HepG2 (cell line): ENCODE measurements around the gene LHX3. TPM values are rescaled to one million over a fixed set of nuclear protein-coding genes. Genes with fewer than 3 reads are reported as not detected.
A peak's percentile ranks its signal among the peaks of the same experiment; 100 is the strongest.

Experiments
- ATAC-seq: fragments of 200-7000 bp; cut with Tn5 transposase; 3 replicates; pipeline ENCODE4 v1.9.1; 2020; ENCODE audit warnings: mild to moderate bottlenecking, moderate library complexity
- BruUV-seq: library from RNA; stranded (reverse); fragments of 400-500 nt; replicated peaks from 2 replicates; lab custom pipeline; 2021; lab: Mats Ljungman, UMichigan
- CTCF ChIA-PET: fragments of 300-600 bp; formaldehyde crosslinking; extraction: SDS; loops from one replicate; lab custom pipeline; 2021; ENCODE audit warnings: low total read pairs, inconsistent platforms, low intra/inter-chr PET ratio; lab: Yijun Ruan, JAX
- POLR2A ChIA-PET: fragments of 350-600 bp; sonication (Branson Sonifier 250); formaldehyde crosslinking; loops from one replicate; lab custom pipeline; 2020; ENCODE audit warnings: antibody characterized with exemption, inconsistent platforms; lab: Yijun Ruan, JAX
- DNase-seq: peaks from one replicate; pipeline ENCODE4 v3.0.0-alpha.2; 2015; ENCODE audit warnings: low spot score
- FAIRE-seq: peaks from 3 replicates; lab custom pipeline; 2011; peaks lifted over from hg19 to GRCh38; lab: Jason Lieb, UNC
- H2AFZ ChIP-seq: one replicate; pipeline ENCODE4 v1.6.1; 2011; ENCODE audit warnings: low read length, inconsistent platforms
- H3K27ac ChIP-seq: fragments of 300-600 bp; 3 replicates; pipeline ENCODE4 v1.8.0; 2011; ENCODE audit warnings: mixed run types, mild to moderate bottlenecking, mixed read lengths, low read length, inconsistent platforms; ENCODE audit not compliant: insufficient read depth; ENCODE audit errors: extremely low read length
- H3K27me3 ChIP-seq, 2 experiments: fragments of 200-600 bp in 1 of 2; 2 replicates in 1 of 2; 3 replicates in 1 of 2; pipeline versions ENCODE4 v1.6.0 to v1.8.0; 2011; ENCODE audit warnings: low read length in 2 of 2, mild to moderate bottlenecking in 2 of 2, moderate library complexity in 2 of 2, inconsistent platforms in 1 of 2; ENCODE audit not compliant: insufficient read depth in 2 of 2, control insufficient read depth in 1 of 2
- H3K36me3 ChIP-seq, 2 experiments: fragments of 200-600 bp in 1 of 2; replicated peaks in 1 of 2; 2 replicates in 1 of 2; 3 replicates in 1 of 2; pipeline versions ENCODE4 v1.5.1 to v1.8.0; 2011; ENCODE audit warnings: low read length in 2 of 2, inconsistent platforms in 1 of 2; ENCODE audit not compliant: insufficient read depth in 2 of 2, control insufficient read depth in 1 of 2
- H3K4me1 ChIP-seq: 2 replicates; pipeline ENCODE4 v1.5.1; 2012; ENCODE audit warnings: low read length, inconsistent platforms; ENCODE audit not compliant: insufficient read depth
- H3K4me2 ChIP-seq: 2 replicates; pipeline ENCODE4 v1.6.0; 2011; ENCODE audit warnings: low read depth, low read length, inconsistent platforms
- H3K4me3 ChIP-seq, 3 experiments: fragments of 200-600 bp in 1 of 3; sonication (generic), shearing (Covaris generic) in 1 of 3; replicated peaks in 1 of 3; 2 replicates each; pipeline ENCODE4 v1.5.1; 2011 to 2016; ENCODE audit warnings: low read length in 3 of 3, inconsistent platforms in 2 of 3, low read depth in 2 of 3, mild to moderate bottlenecking in 2 of 3, control low read depth in 1 of 3, mixed read lengths in 1 of 3; ENCODE audit not compliant: insufficient read depth in 1 of 3
- H3K79me2 ChIP-seq: one replicate; pipeline ENCODE4 v1.6.1; 2011; ENCODE audit warnings: low read length, inconsistent platforms; ENCODE audit not compliant: insufficient read depth
- H3K9ac ChIP-seq: 2 replicates; pipeline ENCODE4 v1.6.0; 2011; ENCODE audit warnings: mild to moderate bottlenecking, low read depth, low read length, inconsistent platforms; ENCODE audit not compliant: insufficient read depth
- H3K9me3 ChIP-seq: 2 replicates; pipeline ENCODE4 v1.5.1; 2012; ENCODE audit warnings: mild to moderate bottlenecking, low read length
- H4K20me1 ChIP-seq: 2 replicates; pipeline ENCODE4 v1.6.0; 2011; ENCODE audit warnings: inconsistent platforms, mild to moderate bottlenecking, low read length, moderate library complexity; ENCODE audit not compliant: insufficient read depth
- ATF7 ChIP-seq, 2 experiments: fragments of 450-650 bp in 1 of 2; sonication (generic) in 1 of 2; formaldehyde crosslinking in 1 of 2; IDR thresholded peaks; 2 replicates each; pipeline versions ENCODE4 v1.4.0 to v1.6.1; 2016 to 2020; ENCODE audit warnings: antibody characterized with exemption in 1 of 2, mild to moderate bottlenecking in 1 of 2, missing genetic modification reagents in 1 of 2
- HCFC1 ChIP-seq: fragments of 150-350 bp; IDR thresholded peaks from 2 replicates; pipeline ENCODE4 v1.6.1; 2014; ENCODE audit warnings: low read depth, low read length
- HOXD1 ChIP-seq: sonication (generic); formaldehyde crosslinking; IDR thresholded peaks from 2 replicates; pipeline ENCODE4 v1.5.0; 2020; ENCODE audit warnings: missing genetic modification reagents
- MTF1 ChIP-seq: sonication (generic); formaldehyde crosslinking; IDR thresholded peaks from 2 replicates; pipeline ENCODE4 v1.5.0; 2020; ENCODE audit warnings: missing genetic modification reagents
- NONO ChIP-seq, 2 experiments: fragments of 450-650 bp in 1 of 2; sonication (generic) in 1 of 2; formaldehyde crosslinking in 1 of 2; IDR thresholded peaks in 1 of 2; conservative IDR thresholded peaks in 1 of 2; 2 replicates each; pipeline versions ENCODE4 v1.6.1 to v1.8.0; 2017 to 2022; ENCODE audit warnings: mild to moderate bottlenecking in 1 of 2, missing genetic modification reagents in 1 of 2, moderate library complexity in 1 of 2
- SIX1 ChIP-seq: sonication (generic); formaldehyde crosslinking; IDR thresholded peaks from 2 replicates; pipeline ENCODE4 v1.4.0; 2020; ENCODE audit warnings: missing genetic modification reagents, borderline replicate concordance
- XBP1 ChIP-seq: sonication (generic); formaldehyde crosslinking; IDR thresholded peaks from 2 replicates; pipeline ENCODE4 v1.5.0; 2020; ENCODE audit warnings: missing genetic modification reagents
- YEATS2 ChIP-seq: sonication (generic); formaldehyde crosslinking; IDR thresholded peaks from 2 replicates; pipeline ENCODE4 v1.4.0; 2020; ENCODE audit warnings: missing genetic modification reagents, borderline replicate concordance
- ZBTB3 ChIP-seq: sonication (generic); formaldehyde crosslinking; IDR thresholded peaks from 2 replicates; pipeline ENCODE4 v1.4.0; 2020; ENCODE audit warnings: low read depth, mild to moderate bottlenecking, moderate library complexity, missing genetic modification reagents, borderline replicate concordance
- ZNF143 ChIP-seq: sonication (generic); formaldehyde crosslinking; IDR thresholded peaks from 2 replicates; pipeline ENCODE4 v1.4.0; 2020; ENCODE audit warnings: missing genetic modification reagents
- ZNF615 ChIP-seq: sonication (generic); formaldehyde crosslinking; IDR thresholded peaks from 2 replicates; pipeline ENCODE4 v1.5.0; 2020; ENCODE audit warnings: mild to moderate bottlenecking, missing genetic modification reagents, borderline replicate concordance
- ZNF703 ChIP-seq: sonication (generic); formaldehyde crosslinking; IDR thresholded peaks from 2 replicates; pipeline ENCODE4 v1.5.1; 2020; ENCODE audit warnings: missing genetic modification reagents, mild to moderate bottlenecking, moderate library complexity, borderline replicate concordance
- ZNF777 ChIP-seq: sonication (generic); formaldehyde crosslinking; IDR thresholded peaks from 2 replicates; pipeline ENCODE4 v1.4.0; 2020; ENCODE audit warnings: missing genetic modification reagents
- WGBS: methylation state at CpG from one replicate; pipeline ENCODE4 v1.1.6; 2017; ENCODE audit warnings: low lambda C conversion rate; 5-methylcytosine and 5-hydroxymethylcytosine counted together
- in situ Hi-C: cut with HindIII; loops from 2 replicates; pipeline ENCODE4 v1.10.0; 2017; ENCODE audit warnings: low pct_unique_long_range_greater_than_20kb; ENCODE audit not compliant: extremely low pct_ligation_motif_present
- intact Hi-C: fragments of 100-400 bp; cut with micrococcal nuclease; formaldehyde crosslinking; loops from one replicate; pipeline ENCODE4 v1.10.0; 2022; ENCODE audit not compliant: unreplicated experiment
- polyA plus RNA-seq, 8 experiments: library from polyadenylated mRNA; depleted of rRNA in 3 of 8; stranded (reverse) in 7 of 8; unstranded in 1 of 8; fragments of >200 nt; fragmentation: Illumina TruSeq in 4 of 8; extraction: Trizol in 4 of 8; gene quantifications; 2 replicates each; pipeline versions ENCODE4 v1.2.1 to v1.2.3, GENCODE V29; 2011 to 2016; ENCODE audit warnings: low read depth in 4 of 8, missing spikeins in 1 of 8, mixed read lengths in 1 of 8; ENCODE audit not compliant: insufficient read depth in 1 of 8
- total RNA-seq, 5 experiments: library from RNA; depleted of rRNA; stranded (reverse); fragments of >200 nt; fragmentation: Illumina TruSeq; extraction: Trizol; gene quantifications; 2 replicates each; pipeline ENCODE4 v1.2.3, GENCODE V29; 2016; ENCODE audit warnings: low read depth in 1 of 5
- TF ChIP-seq, protein P1 (sequence below): IDR thresholded peaks from 2 replicates; pipeline ENCODE4 v1.6.1; 2012; ENCODE audit warnings: inconsistent platforms

LHX3 gene
- total and polyA plus RNA-seq, 2 of the 13 experiments (the other 11 are each of a cell fraction or from before 2014, with no cell fraction given), result not detected

DNA sequence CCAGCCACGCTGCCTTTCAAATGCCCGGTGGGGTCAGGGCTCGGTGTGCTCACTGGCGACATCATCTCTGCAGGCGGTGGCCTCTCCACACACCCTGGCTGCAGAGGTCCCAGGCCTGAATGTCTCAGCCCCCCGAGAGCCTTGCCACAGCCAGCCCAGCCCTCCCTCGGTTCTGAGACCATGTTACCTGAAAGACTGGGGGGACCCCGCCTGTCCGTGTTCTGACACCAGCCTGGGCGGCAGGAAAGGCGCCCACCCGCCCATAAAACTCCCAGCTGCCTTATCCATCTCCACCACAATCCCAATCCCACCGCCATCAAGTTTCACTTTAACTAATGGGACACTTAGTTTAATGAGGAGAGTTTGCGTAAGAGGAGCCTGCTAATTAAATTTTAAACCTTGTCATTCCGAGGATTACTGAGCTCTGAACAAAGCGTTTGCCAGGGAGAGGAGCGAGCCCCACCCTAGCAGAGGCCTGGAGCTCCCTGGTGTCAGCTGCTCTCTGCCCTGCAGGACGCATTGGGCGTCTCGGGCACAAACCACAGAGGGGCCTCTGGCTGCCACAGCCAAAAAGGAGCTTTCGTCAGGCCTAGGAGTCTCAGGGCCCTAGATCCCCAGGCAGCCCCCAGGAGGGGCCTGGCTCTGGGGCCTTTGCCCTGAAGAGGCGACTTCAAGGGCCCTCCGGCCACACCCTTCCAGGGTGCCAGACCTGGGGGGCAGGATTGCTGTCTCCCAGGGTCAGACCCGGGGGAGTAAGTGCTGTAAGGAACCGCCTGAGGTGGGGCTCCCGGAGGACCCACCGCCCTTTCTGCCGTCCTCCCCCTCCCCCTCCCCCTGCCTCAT is 15.3 kb downstream of the LHX3 start:
- TF ChIP-seq ZNF777 (no peak), ZBTB3 (CRISPR knock-in tag) (no peak), HOXD1 (CRISPR knock-in tag) (no peak), XBP1 (no peak), YEATS2 (CRISPR knock-in tag) (no peak), ZNF703 (CRISPR knock-in tag) (no peak), SIX1 (CRISPR knock-in tag) (no peak), ATF7 (IDR thresholded peaks at IDR 0.05) (no peak), ATF7 (CRISPR knock-in tag; IDR thresholded peaks at IDR 0.05) (no peak), ZNF143 (no peak), NONO (IDR thresholded peaks at IDR 0.05) (no peak), NONO (CRISPR knock-in tag; conservative IDR thresholded peaks at IDR 0.05) (no peak), ZNF615 (CRISPR knock-in tag) (no peak), HCFC1 (no peak), MTF1 (CRISPR knock-in tag) (no peak)
- TF ChIP-seq, protein P1, sequence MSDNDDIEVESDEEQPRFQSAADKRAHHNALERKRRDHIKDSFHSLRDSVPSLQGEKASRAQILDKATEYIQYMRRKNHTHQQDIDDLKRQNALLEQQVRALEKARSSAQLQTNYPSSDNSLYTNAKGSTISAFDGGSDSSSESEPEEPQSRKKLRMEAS, result no peak
- no TSS peak for BruUV-seq
- Histone ChIP-seq H3K27me3 (peaks cover 10 to 69% of the 10 kb centered on the region in 2 experiments; a peak in 4 of 5 replicates), H3K4me3 (no peak overlapping the region), H3K9ac (no peak overlapping the region), H4K20me1 (no peaks in the 10 kb centered on the region), H3K4me1 (no peaks in the 10 kb centered on the region), H3K79me2 (no peaks in the 10 kb centered on the region), H3K4me2 (no peak overlapping the region), H3K27ac (no peak overlapping the region), H3K36me3 (no peaks in the 10 kb centered on the region), H3K9me3 (no peaks in the 10 kb centered on the region), H2AFZ (no peak overlapping the region)
- WGBS, result 4% methylated on average over 10 of the region's 28 CpGs
- no peak for DNase-seq
- intact Hi-C loops, result no loop called here
- ChIA-PET CTCF (no interaction called here), POLR2A (no interaction called here)
- no peak for FAIRE-seq
- peak; percentile 47 for ATAC-seq
- in situ Hi-C loops, result no loop called here
